Dedifferentiated amniotic fluid mesenchymal stem cell (primary cell): ENCODE data around the gene FTO.
"Not testable (repeated sequence)": the region's sequence is repeated elsewhere in the genome, so short reads cannot be mapped to it uniquely, and the experiment has no call there.

ENCODE experiments used
- DNase-seq: peaks from one replicate; pipeline ENCODE4 v3.0.0-alpha.2; 2016; ENCODE audit errors: extremely low spot score

FTO gene

DNA sequence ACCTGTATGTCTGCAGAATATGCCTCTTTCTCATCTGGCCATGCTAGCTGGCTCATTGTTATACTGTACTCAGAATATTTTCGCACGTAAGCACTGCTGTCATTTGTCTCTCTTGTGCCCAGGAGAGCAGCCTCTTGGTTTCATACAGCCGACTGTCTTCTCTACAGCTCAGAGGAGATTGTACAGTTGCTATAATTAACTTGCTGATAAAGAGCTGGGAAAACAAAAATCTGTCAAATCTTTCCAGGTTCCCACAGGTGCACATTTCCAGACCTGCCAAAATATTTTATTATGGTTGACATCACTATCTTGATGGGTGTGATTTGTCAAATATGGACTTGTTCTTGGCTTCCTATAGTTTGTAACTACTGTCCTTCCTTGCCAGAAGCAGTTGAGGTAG lies 122.7 kb downstream of the FTO start:
- DNase-seq: no peak

GRCh38 chr16:53827741-53828140 lies 123.8 kb downstream of the FTO start:
- DNase-seq: no peak

- no peak for DNase-seq
These were observed 125.3 kb downstream of the FTO start for GRCh38 chr16:53829186-53829747.

DNA sequence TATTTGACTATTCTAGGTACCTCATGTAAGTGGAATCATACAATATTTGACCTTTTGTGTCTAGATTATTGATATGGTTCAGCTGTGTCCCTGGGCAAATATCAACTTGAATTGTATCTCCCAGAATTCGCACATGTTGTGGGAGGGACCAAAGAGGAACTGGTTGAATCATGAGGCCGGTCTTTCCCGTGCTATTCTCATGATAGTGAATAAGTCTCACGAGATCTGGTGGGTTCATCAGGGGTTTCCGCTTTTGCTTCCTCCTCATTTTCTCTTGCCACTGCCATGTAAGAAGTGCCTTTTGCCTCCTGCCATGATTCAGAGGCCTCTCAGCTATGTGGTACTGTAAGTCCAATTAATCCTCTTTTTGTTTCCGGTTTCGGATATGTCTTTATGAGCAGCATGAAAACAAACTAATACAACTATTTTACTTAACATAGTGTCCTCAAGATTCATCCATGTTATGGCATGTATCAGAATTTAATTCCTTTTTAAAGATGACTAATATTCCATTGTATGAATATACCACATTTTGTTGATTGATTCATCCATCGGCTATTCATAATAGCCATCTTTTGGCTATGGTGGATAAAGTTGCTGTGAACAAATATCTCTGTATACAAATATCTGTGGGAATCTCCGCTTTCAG lies 129.1 kb downstream of the FTO start:
- DNase-seq: no peak

DNA sequence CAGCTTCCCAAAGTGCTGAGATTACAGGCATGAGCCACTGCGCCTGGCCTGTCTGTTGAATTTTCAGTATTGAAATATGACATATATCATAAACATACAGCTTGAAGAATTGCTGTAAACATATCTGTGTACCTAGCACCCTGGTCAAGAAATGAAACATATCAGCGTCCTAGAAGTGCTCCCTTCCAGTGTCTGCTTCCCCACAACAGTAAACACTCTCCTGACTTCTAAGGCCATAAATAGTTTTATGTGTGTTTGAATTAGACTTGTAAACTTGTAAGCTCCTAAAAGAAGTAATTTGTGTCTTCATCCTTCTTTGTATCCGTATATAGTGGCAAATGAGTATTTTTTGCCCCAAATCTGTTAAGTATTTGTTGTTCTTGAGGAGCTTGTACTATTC lies 132.2 kb downstream of the FTO start:
- DNase-seq: no peak

- no peak for DNase-seq
These were observed 132.7 kb downstream of the FTO start for GRCh38 chr16:53836680-53837079.

DNA sequence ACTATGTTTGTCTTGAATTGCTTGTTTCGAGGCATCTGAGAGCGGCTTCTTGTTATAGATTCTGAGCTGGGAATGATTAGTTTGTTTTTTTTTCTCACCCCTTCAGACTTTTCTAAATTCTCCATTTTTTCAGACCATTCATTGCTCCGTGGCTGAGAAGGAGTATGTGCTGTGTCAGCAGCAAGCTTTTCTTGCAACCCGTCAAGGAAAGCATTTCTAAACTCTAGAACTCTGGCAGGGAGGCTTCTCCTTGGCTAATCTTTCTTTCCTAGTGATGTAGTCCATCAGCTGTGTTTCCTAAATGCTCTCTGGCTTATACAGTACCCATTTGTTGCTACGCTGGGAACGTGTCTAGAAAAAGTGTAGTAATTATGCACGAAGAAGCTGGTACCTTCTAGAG lies 133.5 kb downstream of the FTO start:
- DNase-seq: no peak

DNA sequence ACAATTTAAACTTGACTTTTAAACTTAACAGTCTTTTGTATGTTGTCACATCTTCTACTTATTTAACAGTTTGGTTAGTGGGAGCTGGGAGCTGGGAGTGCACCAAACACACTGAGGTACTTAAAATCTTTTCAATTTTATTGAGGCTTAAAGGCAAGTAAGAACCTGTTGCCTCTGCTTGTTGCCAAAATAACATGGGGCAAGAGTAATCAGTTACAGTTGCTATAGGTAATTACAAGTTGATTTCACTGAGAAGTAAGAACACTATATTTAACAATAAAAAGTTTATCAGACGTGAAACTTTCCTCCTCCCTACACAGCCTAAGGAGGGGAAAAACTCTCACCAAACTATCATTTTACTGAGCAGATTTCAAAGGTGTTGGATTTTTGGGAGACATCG lies 135.2 kb downstream of the FTO start:
- no peak for DNase-seq

- DNase-seq: no peak
These were observed 136.5 kb downstream of the FTO start for GRCh38 chr16:53840456-53840855.

DNA sequence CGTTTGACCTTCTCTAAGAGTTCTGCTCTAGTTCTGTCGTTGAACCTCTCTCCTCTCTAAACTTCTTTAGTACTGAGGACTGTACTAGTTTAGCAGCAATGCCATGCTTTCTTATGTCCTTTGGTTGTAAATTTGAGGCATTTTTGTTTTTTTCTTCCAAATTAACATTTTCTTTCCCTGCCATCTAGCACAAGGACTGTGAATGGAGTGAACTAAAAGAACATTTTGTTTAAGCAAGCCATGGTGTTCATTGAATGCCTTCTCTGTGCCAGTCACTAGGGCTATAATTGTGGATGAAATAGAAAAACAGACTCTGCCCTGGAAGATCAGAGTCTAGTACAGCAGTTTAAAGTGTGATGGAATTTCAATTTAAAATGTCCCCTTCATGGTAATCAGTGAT lies 137.9 kb downstream of the FTO start:
- DNase-seq: no peak

- DNase-seq: no peak
These were observed 139.1 kb downstream of the FTO start for GRCh38 chr16:53843084-53843483.

GRCh38 chr16:53844804-53845203 lies 140.8 kb downstream of the FTO start:
- DNase-seq: no peak

DNA sequence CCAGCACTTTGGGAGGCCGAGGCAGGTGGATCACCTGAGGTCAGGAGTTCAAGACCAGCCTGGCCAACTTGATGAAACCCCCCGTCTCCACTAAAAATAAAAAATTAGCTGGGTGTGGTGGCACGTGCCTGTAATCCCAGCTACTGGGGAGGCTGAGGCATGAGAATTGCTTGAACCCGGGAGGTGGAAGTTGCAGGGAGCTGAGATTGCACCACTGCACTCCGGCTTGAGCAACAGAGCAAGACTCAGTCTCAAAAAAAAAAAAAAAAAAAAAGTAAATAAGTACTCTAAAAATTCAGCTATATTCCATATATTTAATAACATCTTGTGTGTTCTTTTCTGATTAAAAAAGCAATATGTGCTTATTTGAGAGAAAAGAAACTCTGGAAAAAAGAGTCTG lies 142.6 kb downstream of the FTO start:
- not testable (repeated sequence) for DNase-seq

DNA sequence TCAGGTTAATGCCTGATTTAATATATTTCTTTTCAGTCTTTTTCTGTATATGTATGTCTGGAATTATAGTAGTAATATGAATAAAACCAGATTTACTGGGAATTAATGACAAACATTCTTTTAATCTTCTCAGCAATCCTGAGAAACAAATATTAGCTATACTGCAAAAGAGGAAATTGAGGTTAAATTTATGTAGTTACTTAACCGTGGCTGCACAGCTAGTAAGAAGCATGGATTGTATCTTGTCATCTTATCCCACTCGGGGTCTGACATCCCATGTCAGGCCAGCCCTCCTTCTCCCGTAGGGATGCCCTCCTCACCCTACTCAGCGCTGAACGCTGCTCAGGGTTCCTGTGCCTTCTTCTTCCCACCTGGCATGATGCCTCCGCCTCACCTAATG lies 143.0 kb downstream of the FTO start:
- DNase-seq: no peak

DNA sequence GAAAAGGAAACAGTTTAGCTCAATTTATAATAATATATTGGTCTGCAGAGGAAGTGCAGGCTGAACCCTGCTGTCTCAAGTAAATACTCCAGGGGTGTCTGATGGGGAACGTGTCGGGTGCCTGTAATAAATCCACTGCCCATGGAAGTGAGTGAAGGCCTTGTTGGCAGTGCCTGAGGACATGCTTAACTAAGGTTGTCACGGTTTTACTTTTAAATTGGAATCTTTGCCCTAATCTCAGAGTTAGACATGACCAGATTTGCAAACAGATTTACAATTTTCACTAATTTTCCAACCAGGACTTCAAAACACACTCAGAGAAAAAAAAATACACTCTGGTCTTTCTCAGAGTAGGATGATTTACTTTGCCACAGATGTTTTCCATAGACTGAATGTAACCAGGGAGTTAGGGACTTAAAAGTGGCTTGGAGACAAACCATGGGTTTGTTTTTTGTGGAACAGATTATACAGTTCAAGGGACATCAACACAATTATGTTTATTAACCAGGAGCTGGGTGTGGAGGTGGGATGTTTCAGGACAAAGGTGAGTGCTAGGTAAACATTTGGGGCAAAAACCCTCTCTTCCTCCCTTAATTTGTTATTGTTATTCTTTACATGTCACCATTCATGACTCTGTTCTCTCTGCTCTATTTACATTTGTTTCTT lies 144.5 kb downstream of the FTO start:
- no peak for DNase-seq

DNA sequence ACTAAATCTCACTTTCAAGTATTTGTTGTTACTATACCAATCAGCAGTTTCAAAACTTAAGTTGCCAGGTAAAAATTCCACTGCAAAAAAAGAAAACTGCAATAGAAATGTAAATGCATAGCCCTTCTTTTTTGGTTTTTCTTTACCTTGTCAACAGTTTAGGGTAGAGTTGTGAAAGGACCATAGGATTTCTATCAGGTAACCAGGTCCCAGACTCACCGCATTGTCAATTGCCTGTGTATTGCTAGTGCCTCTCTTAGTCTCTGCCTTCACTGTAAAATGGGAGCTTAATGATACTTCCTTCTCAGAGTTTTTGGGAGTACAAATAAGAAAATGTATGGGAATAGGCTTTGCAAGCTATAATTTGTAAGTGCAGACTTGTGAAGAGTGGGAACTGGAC lies 145.0 kb downstream of the FTO start:
- DNase-seq: no peak

DNA sequence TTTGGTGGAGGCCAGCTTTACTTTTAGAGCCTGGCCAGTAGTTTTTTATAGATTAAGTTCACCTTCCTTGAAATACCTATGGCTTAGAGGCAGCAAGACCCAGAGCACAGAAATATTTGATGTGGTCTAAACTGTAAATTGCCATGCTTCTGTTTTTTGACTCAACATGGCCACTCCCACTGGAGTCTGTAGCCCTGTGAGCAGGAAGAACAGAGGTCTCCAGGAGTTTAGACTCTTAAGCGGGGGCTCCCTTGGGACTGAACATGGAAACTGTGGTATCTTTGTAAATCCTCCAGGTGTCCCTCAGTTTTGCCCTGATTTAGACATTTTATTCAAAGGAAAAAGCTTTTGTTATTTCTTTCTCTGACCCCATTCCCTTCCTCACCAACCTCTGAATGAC lies 145.6 kb downstream of the FTO start:
- DNase-seq: no peak

GRCh38 chr16:53849994-53850393 lies 146.0 kb downstream of the FTO start:
- DNase-seq: no peak

DNA sequence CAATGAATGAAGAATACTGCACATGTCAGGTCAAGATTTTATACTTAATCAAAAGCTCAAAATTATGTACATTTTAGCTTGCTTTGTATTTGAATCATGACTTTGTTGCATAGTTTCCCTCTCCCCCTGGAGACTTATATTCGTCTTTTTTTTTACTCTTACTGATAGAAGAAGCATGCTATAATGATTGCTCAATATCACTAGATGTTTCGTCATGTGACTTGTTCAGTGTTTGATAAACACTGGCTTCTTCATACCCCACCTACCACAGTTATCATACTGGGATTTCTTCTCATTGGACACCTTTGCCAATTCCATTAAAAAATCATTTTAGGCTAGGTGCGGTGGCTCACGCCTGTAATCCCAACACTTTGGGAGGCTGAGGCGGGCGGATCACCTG lies 148.7 kb downstream of the FTO start:
- no peak for DNase-seq

DNA sequence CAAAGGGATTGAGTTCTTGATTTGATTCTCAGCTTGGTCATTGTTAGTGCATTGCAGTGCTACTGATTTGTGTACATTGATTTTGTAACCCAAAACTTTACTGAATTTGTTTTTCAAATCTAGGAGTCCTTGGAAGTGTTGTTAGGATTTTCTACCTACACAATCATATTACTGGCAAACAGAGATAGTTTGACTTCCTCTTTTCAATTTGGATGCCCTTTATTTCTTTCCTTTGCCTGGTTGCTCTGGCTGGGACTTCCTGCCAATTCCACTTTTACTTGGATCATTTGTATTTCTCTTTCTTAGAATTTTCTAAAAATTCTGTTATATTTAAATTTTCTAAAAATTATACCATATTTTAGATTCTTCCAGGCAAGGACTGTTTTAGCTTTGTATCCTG lies 151.1 kb downstream of the FTO start:
- no peak for DNase-seq

- DNase-seq: no peak
These were observed 151.6 kb downstream of the FTO start for GRCh38 chr16:53855511-53855910.

DNA sequence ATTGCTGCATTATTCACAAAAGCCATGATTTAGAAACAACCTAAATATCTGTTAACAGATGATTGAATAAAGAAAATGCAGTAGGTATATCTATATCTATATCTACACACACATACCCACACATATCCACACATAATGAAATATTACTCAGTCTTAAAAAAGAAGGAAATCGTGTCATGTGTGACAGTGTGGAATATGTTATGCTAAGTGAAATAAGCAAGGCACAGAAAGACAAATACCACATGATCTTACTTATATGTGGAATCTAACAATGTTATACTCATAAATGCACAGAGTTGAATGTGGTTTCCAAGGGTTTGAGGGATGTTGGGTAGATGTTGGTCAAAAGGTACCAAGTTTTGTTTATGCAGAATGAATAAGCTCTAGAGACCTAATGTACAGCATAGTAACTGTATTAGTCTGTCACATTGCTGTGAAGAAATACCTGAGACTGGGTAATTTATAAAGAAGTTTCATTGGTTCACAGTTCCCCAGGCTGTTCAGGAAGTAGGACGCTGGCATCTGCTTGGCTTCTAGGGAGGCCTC lies 156.1 kb downstream of the FTO start:
- no peak for DNase-seq

- no peak for DNase-seq
These were observed 159.9 kb downstream of the FTO start for GRCh38 chr16:53863861-53864260.
